GM23338 (cell line): Measurements from ENCODE around the gene CPSF6. TPM values are rescaled to one million over a fixed set of nuclear protein-coding genes. Genes with fewer than 3 reads are reported as not detected.
A peak's percentile ranks its signal among the peaks of the same experiment; 100 is the strongest.

ENCODE experiments used
- ATAC-seq: fragments of 200-7000 bp; cut with Tn5 transposase; 3 replicates; pipeline ENCODE4 v1.9.1; 2020
- DNase-seq: peaks from one replicate; pipeline ENCODE4 v3.0.0-alpha.2; 2015; ENCODE audit warnings: low spot score
- H2AFZ ChIP-seq: fragments of 200-600 bp; sonication (generic); 2 replicates; pipeline ENCODE4 v1.8.0; 2016; ENCODE audit warnings: antibody characterized with exemption, mild to moderate bottlenecking, moderate library complexity
- H3F3A ChIP-seq: fragments of 200-600 bp; sonication (generic); replicated peaks from 2 replicates; pipeline ENCODE4 v1.8.0; 2017; ENCODE audit warnings: antibody characterized with exemption, mixed run types, low read depth
- H3K27ac ChIP-seq: fragments of 200-600 bp; sonication (generic); 2 replicates; pipeline ENCODE4 v1.6.1; 2016; ENCODE audit warnings: low read depth
- H3K27me3 ChIP-seq: fragments of 200-600 bp; sonication (generic); 2 replicates; pipeline ENCODE4 v1.8.0; 2016; ENCODE audit warnings: mild to moderate bottlenecking, mixed run types, moderate library complexity; ENCODE audit not compliant: insufficient read depth
- H3K36me3 ChIP-seq: fragments of 200-600 bp; sonication (generic); 2 replicates; pipeline ENCODE4 v1.8.0; 2016; ENCODE audit warnings: mild to moderate bottlenecking; ENCODE audit not compliant: insufficient read depth
- H3K4me1 ChIP-seq: fragments of 200-600 bp; sonication (generic); 2 replicates; pipeline ENCODE4 v1.8.0; 2016; ENCODE audit warnings: mild to moderate bottlenecking, moderate library complexity; ENCODE audit not compliant: insufficient read depth
- H3K4me2 ChIP-seq: fragments of 200-600 bp; sonication (generic); 2 replicates; pipeline ENCODE4 v1.7.1; 2017; ENCODE audit warnings: mixed run types
- H3K4me3 ChIP-seq: fragments of 200-600 bp; sonication (generic); 2 replicates; pipeline ENCODE4 v1.6.1; 2016; ENCODE audit warnings: mixed run types
- H3K79me2 ChIP-seq: fragments of 200-600 bp; sonication (generic); replicated peaks from 2 replicates; pipeline ENCODE4 v1.8.0; 2017; ENCODE audit warnings: mild to moderate bottlenecking; ENCODE audit not compliant: insufficient read depth
- H3K9me2 ChIP-seq: fragments of 200-600 bp; sonication (generic); 2 replicates; pipeline ENCODE4 v1.8.0; 2017; ENCODE audit not compliant: insufficient read depth
- H4K20me1 ChIP-seq: fragments of 200-600 bp; sonication (generic); replicated peaks from 2 replicates; pipeline ENCODE4 v1.8.0; 2017; ENCODE audit warnings: mild to moderate bottlenecking; ENCODE audit not compliant: insufficient read depth
- H3K27ac Mint-ChIP-seq: 2 replicates; pipeline ENCODE4 v1.8.0; 2020; ENCODE audit warnings: inconsistent platforms, mild to moderate bottlenecking, moderate library complexity, mixed read lengths
- H3K27me3 Mint-ChIP-seq: 3 replicates; pipeline ENCODE4 v1.8.0; 2022; ENCODE audit warnings: low read depth, mild to moderate bottlenecking, moderate library complexity, mixed read lengths, inconsistent platforms; ENCODE audit not compliant: insufficient read depth, poor library complexity
- H3K36me3 Mint-ChIP-seq: 3 replicates; pipeline ENCODE4 v1.8.0; 2021; ENCODE audit warnings: low read depth, mild to moderate bottlenecking, inconsistent platforms, moderate library complexity, mixed read lengths
- H3K4me1 Mint-ChIP-seq: 3 replicates; pipeline ENCODE4 v1.8.0; 2020; ENCODE audit warnings: mild to moderate bottlenecking, inconsistent platforms, mixed read lengths
- H3K4me3 Mint-ChIP-seq: 3 replicates; pipeline ENCODE4 v1.8.0; 2021; ENCODE audit warnings: moderate library complexity, mild to moderate bottlenecking, inconsistent platforms, mixed read lengths
- H3K9me3 Mint-ChIP-seq: 3 replicates; pipeline ENCODE4 v1.8.0; 2020; ENCODE audit warnings: moderate library complexity, mild to moderate bottlenecking, inconsistent platforms, mixed read lengths
- CREB1 ChIP-seq: fragments of 250-450 bp; sonication (Bioruptor Pico); IDR thresholded peaks from 2 replicates; pipeline ENCODE4 v1.5.0; 2020; ENCODE audit warnings: low read depth, mild to moderate bottlenecking, moderate library complexity
- CTCF ChIP-seq, 2 experiments: fragments of 200-600 bp in 1 of 2; sonication (generic) in 1 of 2; conservative IDR thresholded peaks; 2 replicates each; pipeline versions ENCODE4 v1.5.1 to v1.6.1; 2016 to 2017; ENCODE audit warnings: antibody characterized with exemption in 2 of 2, low read depth in 2 of 2, mild to moderate bottlenecking in 2 of 2, moderate library complexity in 1 of 2
- EZH2phosphoT487 ChIP-seq: fragments of 200-600 bp; sonication (generic); IDR thresholded peaks from one replicate; pipeline ENCODE4 v1.8.1; 2018; ENCODE audit warnings: antibody characterized with exemption; ENCODE audit not compliant: unreplicated experiment
- JUNB ChIP-seq: IDR thresholded peaks from one replicate; pipeline ENCODE4 v1.6.1; 2016; ENCODE audit warnings: antibody characterized with exemption; ENCODE audit not compliant: unreplicated experiment
- ZNF331 ChIP-seq: fragments of 250-450 bp; sonication (Bioruptor Pico); IDR thresholded peaks from 2 replicates; pipeline ENCODE4 v1.5.0; 2020; ENCODE audit warnings: low read depth, mild to moderate bottlenecking, moderate library complexity
- polyA plus RNA-seq: library from polyadenylated mRNA; unstranded; fragments of >200 nt; fragmentation: Nextera tagmentation; extraction: Ambion mirVana; gene quantifications from 2 replicates; pipeline ENCODE4 v1.2.1, GENCODE V29; 2016
- total RNA-seq: library from RNA; depleted of rRNA; stranded (reverse); fragments of >200 nt; shearing (Covaris generic); gene quantifications from 2 replicates; pipeline ENCODE4 v1.2.3, GENCODE V29; 2014
- TF ChIP-seq, protein P1 (sequence below): fragments of 250-450 bp; sonication (Bioruptor Pico); IDR thresholded peaks from 2 replicates; pipeline ENCODE4 v1.5.0; 2020; ENCODE audit warnings: mild to moderate bottlenecking, moderate library complexity

CPSF6 gene
- total and polyA plus RNA-seq, 2 experiments from 2014 or later = 80.7 to 136 TPM

GRCh38 chr12:69290545-69291277 is 51.3 kb downstream of the CPSF6 start:
- H3K27ac Mint-ChIP-seq = no peak overlapping the region
- no peak overlapping the region for H3K4me3 ChIP-seq

More at GRCh38 chr12:69290545-69291277, 51.3 kb downstream of the CPSF6 start:
- no peaks in the 10 kb centered on the region for H4K20me1 ChIP-seq
- no peaks in the 10 kb centered on the region for H3K36me3 ChIP-seq
- DNase-seq = peak; percentile 97
- H3K4me3 Mint-ChIP-seq = no peak overlapping the region
- no peaks in the 10 kb centered on the region for H3K4me1 ChIP-seq
- H2AFZ ChIP-seq = no peak overlapping the region
- H3K36me3 Mint-ChIP-seq = no peaks in the 10 kb centered on the region
- no peaks in the 10 kb centered on the region for H3F3A ChIP-seq
- H3K4me1 Mint-ChIP-seq = peaks cover 2% of the 10 kb centered on the region; the same call in 2 of the 3 replicates
- ATAC-seq = peak; percentile 100
- H3K27ac ChIP-seq = no peak overlapping the region
- H3K9me2 ChIP-seq = no peaks in the 10 kb centered on the region
- no peak for TF ChIP-seq JUNB
- TF ChIP-seq CTCF (conservative IDR thresholded peaks at IDR 0.05; ENCODE audit: low read depth in 2 of 2) = peak; percentile 96 to 100
- TF ChIP-seq, protein P1, sequence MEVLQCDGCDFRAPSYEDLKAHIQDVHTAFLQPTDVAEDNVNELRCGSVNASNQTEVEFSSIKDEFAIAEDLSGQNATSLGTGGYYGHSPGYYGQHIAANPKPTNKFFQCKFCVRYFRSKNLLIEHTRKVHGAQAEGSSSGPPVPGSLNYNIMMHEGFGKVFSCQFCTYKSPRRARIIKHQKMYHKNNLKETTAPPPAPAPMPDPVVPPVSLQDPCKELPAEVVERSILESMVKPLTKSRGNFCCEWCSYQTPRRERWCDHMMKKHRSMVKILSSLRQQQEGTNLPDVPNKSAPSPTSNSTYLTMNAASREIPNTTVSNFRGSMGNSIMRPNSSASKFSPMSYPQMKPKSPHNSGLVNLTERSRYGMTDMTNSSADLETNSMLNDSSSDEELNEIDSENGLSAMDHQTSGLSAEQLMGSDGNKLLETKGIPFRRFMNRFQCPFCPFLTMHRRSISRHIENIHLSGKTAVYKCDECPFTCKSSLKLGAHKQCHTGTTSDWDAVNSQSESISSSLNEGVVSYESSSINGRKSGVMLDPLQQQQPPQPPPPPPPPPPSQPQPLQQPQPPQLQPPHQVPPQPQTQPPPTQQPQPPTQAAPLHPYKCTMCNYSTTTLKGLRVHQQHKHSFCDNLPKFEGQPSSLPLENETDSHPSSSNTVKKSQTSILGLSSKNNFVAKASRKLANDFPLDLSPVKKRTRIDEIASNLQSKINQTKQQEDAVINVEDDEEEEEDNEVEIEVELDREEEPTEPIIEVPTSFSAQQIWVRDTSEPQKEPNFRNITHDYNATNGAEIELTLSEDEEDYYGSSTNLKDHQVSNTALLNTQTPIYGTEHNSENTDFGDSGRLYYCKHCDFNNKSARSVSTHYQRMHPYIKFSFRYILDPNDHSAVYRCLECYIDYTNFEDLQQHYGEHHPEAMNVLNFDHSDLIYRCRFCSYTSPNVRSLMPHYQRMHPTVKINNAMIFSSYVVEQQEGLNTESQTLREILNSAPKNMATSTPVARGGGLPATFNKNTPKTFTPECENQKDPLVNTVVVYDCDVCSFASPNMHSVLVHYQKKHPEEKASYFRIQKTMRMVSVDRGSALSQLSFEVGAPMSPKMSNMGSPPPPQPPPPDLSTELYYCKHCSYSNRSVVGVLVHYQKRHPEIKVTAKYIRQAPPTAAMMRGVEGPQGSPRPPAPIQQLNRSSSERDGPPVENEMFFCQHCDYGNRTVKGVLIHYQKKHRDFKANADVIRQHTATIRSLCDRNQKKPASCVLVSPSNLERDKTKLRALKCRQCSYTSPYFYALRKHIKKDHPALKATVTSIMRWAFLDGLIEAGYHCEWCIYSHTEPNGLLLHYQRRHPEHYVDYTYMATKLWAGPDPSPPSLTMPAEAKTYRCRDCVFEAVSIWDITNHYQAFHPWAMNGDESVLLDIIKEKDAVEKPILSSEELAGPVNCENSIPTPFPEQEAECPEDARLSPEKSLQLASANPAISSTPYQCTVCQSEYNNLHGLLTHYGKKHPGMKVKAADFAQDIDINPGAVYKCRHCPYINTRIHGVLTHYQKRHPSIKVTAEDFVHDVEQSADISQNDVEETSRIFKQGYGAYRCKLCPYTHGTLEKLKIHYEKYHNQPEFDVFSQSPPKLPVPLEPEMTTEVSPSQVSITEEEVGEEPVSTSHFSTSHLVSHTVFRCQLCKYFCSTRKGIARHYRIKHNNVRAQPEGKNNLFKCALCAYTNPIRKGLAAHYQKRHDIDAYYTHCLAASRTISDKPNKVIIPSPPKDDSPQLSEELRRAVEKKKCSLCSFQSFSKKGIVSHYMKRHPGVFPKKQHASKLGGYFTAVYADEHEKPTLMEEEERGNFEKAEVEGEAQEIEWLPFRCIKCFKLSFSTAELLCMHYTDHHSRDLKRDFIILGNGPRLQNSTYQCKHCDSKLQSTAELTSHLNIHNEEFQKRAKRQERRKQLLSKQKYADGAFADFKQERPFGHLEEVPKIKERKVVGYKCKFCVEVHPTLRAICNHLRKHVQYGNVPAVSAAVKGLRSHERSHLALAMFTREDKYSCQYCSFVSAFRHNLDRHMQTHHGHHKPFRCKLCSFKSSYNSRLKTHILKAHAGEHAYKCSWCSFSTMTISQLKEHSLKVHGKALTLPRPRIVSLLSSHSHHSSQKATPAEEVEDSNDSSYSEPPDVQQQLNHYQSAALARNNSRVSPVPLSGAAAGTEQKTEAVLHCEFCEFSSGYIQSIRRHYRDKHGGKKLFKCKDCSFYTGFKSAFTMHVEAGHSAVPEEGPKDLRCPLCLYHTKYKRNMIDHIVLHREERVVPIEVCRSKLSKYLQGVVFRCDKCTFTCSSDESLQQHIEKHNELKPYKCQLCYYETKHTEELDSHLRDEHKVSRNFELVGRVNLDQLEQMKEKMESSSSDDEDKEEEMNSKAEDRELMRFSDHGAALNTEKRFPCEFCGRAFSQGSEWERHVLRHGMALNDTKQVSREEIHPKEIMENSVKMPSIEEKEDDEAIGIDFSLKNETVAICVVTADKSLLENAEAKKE (CRISPR knock-in tag) = no peak
- TF ChIP-seq EZH2phosphoT487 = no peak
- no peak for TF ChIP-seq ZNF331 (CRISPR knock-in tag)
- TF ChIP-seq CREB1 = no peak
- H3K79me2 ChIP-seq = no peaks in the 10 kb centered on the region
- H3K4me2 ChIP-seq = no peak overlapping the region
- no peaks in the 10 kb centered on the region for H3K27me3 ChIP-seq
- H3K27me3 Mint-ChIP-seq = no peaks in the 10 kb centered on the region
- H3K9me3 Mint-ChIP-seq = no peaks in the 10 kb centered on the region
